GM12878 (cell line): ENCODE results near the gene EPAS1. TPM values are rescaled to one million over a fixed set of nuclear protein-coding genes. Genes with fewer than 3 reads are reported as not detected.

ENCODE experiments used
- ATF7 ChIP-seq: fragments of 450-650 bp; IDR thresholded peaks from 2 replicates; pipeline ENCODE4 v1.6.1; 2016; ENCODE audit warnings: low read depth, mild to moderate bottlenecking
- CBX3 ChIP-seq: fragments of 200-600 bp; sonication (generic); IDR thresholded peaks from 2 replicates; pipeline ENCODE4 v1.6.1; 2016; ENCODE audit warnings: low read depth, borderline replicate concordance
- CEBPB ChIP-seq, 2 experiments: fragments of 150-350 bp in 1 of 2; IDR thresholded peaks; 2 replicates each; pipeline ENCODE4 v1.6.1; 2012 to 2014; ENCODE audit warnings: low read depth in 2 of 2, low read length in 2 of 2, borderline replicate concordance in 1 of 2, inconsistent platforms in 1 of 2
- CHD2 ChIP-seq: IDR thresholded peaks from 2 replicates; pipeline ENCODE4 v1.6.1; 2011; ENCODE audit warnings: low read depth, low read length, improper control_type of control experiment, borderline replicate concordance
- EGR1 ChIP-seq, 2 experiments: IDR thresholded peaks; 1 replicate in 1 of 2; 2 replicates in 1 of 2; pipeline ENCODE4 v1.6.1; 2011 to 2012; ENCODE audit warnings: low read depth in 2 of 2, low read length in 2 of 2, borderline replicate concordance in 1 of 2, mild to moderate bottlenecking in 1 of 2, moderate library complexity in 1 of 2
- FOXK2 ChIP-seq: fragments of 450-650 bp; IDR thresholded peaks from 2 replicates; pipeline ENCODE4 v1.6.1; 2017; ENCODE audit warnings: mild to moderate bottlenecking, moderate library complexity
- JUNB ChIP-seq: IDR thresholded peaks from 2 replicates; pipeline ENCODE4 v1.6.1; 2016; ENCODE audit warnings: antibody characterized with exemption, mild to moderate bottlenecking
- NFYB ChIP-seq: IDR thresholded peaks from 2 replicates; pipeline ENCODE4 v1.6.1; 2011; ENCODE audit warnings: low read depth, mild to moderate bottlenecking, low read length, improper control_type of control experiment, moderate library complexity; ENCODE audit not compliant: insufficient read depth
- NKRF ChIP-seq: fragments of 450-650 bp; conservative IDR thresholded peaks from 2 replicates; pipeline ENCODE4 v1.6.1; 2017; ENCODE audit warnings: mild to moderate bottlenecking, moderate library complexity
- PKNOX1 ChIP-seq: fragments of 450-650 bp; IDR thresholded peaks from 2 replicates; pipeline ENCODE4 v1.6.1; 2016; ENCODE audit warnings: mild to moderate bottlenecking
- TAF1 ChIP-seq: IDR thresholded peaks from 2 replicates; pipeline ENCODE4 v1.6.1; 2011; ENCODE audit warnings: mild to moderate bottlenecking, low read depth, low read length, borderline replicate concordance
- ZBED1 ChIP-seq: IDR thresholded peaks from 2 replicates; pipeline ENCODE4 v1.6.1; 2016; ENCODE audit warnings: borderline replicate concordance
- ZNF217 ChIP-seq: fragments of 450-650 bp; IDR thresholded peaks from 2 replicates; pipeline ENCODE4 v1.6.1; 2017; ENCODE audit warnings: antibody characterized with exemption, mild to moderate bottlenecking
- polyA plus RNA-seq, 11 experiments: library from polyadenylated mRNA; depleted of rRNA in 4 of 11; unstranded in 6 of 11; stranded (reverse) in 5 of 11; fragments of >200 nt; fragmentation: Nextera tagmentation in 4 of 11; fragmentation: Illumina TruSeq in 1 of 11; extraction: Ambion mirVana in 4 of 11; extraction: Trizol in 1 of 11; gene quantifications; 1 replicate in 1 of 11; 2 replicates in 10 of 11; pipeline versions ENCODE4 v1.2.1 to v1.2.3, GENCODE V29; 2011 to 2016; ENCODE audit warnings: inconsistent platforms in 2 of 11, missing spikeins in 2 of 11, low read depth in 1 of 11
- total RNA-seq, 4 experiments: library from RNA; depleted of rRNA in 3 of 4; stranded (reverse); fragments of >200 nt in 3 of 4; fragmentation: Illumina TruSeq in 1 of 4; extraction: Trizol in 1 of 4; gene quantifications; 2 replicates each; pipeline versions ENCODE4 v1.2.1 to v1.2.3, GENCODE V29; 2013 to 2021
- TF ChIP-seq, protein P1 (sequence below): fragments of 450-650 bp; IDR thresholded peaks from 2 replicates; pipeline ENCODE4 v1.6.1; 2017; ENCODE audit warnings: borderline replicate concordance

The EPAS1 gene
- total and polyA plus RNA-seq, 10 of the 15 experiments (the other 5 are each of a cell fraction or from before 2014, with no cell fraction given): 0.11 to 22.0 (median 1.3) TPM; not detected in 1

- TF ChIP-seq, protein P1, sequence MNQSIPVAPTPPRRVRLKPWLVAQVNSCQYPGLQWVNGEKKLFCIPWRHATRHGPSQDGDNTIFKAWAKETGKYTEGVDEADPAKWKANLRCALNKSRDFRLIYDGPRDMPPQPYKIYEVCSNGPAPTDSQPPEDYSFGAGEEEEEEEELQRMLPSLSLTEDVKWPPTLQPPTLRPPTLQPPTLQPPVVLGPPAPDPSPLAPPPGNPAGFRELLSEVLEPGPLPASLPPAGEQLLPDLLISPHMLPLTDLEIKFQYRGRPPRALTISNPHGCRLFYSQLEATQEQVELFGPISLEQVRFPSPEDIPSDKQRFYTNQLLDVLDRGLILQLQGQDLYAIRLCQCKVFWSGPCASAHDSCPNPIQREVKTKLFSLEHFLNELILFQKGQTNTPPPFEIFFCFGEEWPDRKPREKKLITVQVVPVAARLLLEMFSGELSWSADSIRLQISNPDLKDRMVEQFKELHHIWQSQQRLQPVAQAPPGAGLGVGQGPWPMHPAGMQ: no peak
- TF ChIP-seq NKRF: no peak
- no peak for TF ChIP-seq ATF7
- TF ChIP-seq EGR1 (IDR thresholded peaks at IDR 0.05; ENCODE audit: borderline replicate concordance in 1 of 2, low read depth in 2 of 2, low read length in 2 of 2): peak in 1 of 2 experiments; percentile 92; a peak in 2 of 3 replicates
- no peak for TF ChIP-seq NFYB
- TF ChIP-seq ZBED1: no peak
- no peak for TF ChIP-seq TAF1
- TF ChIP-seq CHD2: no peak
- TF ChIP-seq JUNB: no peak
- TF ChIP-seq PKNOX1: 0 out of 2 replicates have a peak, but pooled peaks have one; percentile 13
- no peak for TF ChIP-seq ZNF217
- TF ChIP-seq CBX3: no peak
- no peak for TF ChIP-seq CEBPB (IDR thresholded peaks at IDR 0.05; ENCODE audit: borderline replicate concordance in 1 of 2, low read depth in 2 of 2, low read length in 2 of 2)
- TF ChIP-seq FOXK2: no peak
Observed at GRCh38 chr2:46297546-46298271, 502 bp downstream of the EPAS1 start (continued).
